OCI-LY7 (cell line): ENCODE measurements around the gene CEP83.

Experiments used
- EZH2phosphoT487 ChIP-seq: fragments of 200-600 bp; sonication (generic); IDR thresholded peaks from 2 replicates; pipeline ENCODE4 v1.6.1; 2018; ENCODE audit warnings: low read depth, borderline replicate concordance, mild to moderate bottlenecking, mixed run types, antibody characterized with exemption, low read length, moderate library complexity, mixed read lengths
- TF ChIP-seq, protein P1 (sequence below): fragments of 200-600 bp; sonication (generic); conservative IDR thresholded peaks from 2 replicates; pipeline ENCODE4 v1.5.1; 2014; ENCODE audit warnings: mild to moderate bottlenecking, antibody characterized with exemption, low read length, moderate library complexity, mixed read lengths

DNA sequence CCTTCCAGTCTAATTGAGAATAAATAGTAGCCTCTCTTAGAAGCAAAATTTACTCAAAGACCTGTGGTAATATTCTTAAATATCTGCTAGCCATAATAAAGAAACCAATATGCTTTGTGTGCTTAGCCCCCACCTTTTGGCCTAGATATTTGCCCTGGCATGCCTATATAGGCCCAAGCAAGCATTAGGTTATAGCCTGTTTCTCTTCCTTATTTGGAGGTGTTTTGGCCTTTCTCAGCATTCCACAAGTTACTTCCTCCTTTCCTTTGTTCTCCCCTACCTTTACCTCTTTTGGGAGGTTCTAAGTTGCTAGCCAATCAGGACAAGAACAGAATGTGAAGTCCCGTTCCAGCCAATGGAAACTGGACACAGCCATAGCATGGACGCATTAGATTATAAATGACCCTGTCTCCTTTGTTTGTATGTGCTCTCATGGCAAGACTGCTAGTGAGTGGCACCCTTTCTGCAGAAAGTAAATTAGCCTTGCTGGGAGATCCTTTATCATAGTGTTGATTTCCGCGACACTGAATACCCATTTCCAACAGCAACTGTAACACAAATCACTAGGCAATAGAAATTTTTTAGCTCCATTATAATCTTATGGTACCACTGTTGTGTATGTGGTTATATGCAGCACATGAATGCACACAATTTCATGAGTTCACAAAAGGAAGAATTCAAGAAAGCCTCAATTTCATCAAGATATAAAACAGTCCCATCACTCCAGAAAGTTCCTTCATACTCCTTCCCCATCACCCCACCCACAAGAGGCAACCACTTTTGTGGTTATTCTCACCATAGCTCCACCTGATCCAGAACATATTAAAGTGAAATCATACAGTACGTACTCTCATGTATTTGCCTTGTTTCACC is 37.6 kb downstream of the CEP83 start:
- TF ChIP-seq, protein P1, sequence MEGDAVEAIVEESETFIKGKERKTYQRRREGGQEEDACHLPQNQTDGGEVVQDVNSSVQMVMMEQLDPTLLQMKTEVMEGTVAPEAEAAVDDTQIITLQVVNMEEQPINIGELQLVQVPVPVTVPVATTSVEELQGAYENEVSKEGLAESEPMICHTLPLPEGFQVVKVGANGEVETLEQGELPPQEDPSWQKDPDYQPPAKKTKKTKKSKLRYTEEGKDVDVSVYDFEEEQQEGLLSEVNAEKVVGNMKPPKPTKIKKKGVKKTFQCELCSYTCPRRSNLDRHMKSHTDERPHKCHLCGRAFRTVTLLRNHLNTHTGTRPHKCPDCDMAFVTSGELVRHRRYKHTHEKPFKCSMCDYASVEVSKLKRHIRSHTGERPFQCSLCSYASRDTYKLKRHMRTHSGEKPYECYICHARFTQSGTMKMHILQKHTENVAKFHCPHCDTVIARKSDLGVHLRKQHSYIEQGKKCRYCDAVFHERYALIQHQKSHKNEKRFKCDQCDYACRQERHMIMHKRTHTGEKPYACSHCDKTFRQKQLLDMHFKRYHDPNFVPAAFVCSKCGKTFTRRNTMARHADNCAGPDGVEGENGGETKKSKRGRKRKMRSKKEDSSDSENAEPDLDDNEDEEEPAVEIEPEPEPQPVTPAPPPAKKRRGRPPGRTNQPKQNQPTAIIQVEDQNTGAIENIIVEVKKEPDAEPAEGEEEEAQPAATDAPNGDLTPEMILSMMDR, result no peak
- no peak for TF ChIP-seq EZH2phosphoT487
